Neural cell (in vitro differentiated cells): ENCODE results near the gene ZNF443. TPM values are rescaled to one million over a fixed set of nuclear protein-coding genes. Genes with fewer than 3 reads are reported as not detected.
A peak's percentile ranks its signal among the peaks of the same experiment; 100 is the strongest.

ENCODE experiments used
- H2AFZ ChIP-seq: fragments of 200-600, 300-800 bp; sonication (generic), shearing (Covaris generic); 2 replicates; pipeline ENCODE4 v1.6.0; 2014; ENCODE audit warnings: low read depth, mild to moderate bottlenecking, antibody characterized with exemption, low read length, moderate library complexity
- H3F3A ChIP-seq: fragments of 200-600 bp; shearing (Covaris generic); 2 replicates; pipeline ENCODE4 v1.6.1; 2016; ENCODE audit warnings: mild to moderate bottlenecking, moderate library complexity, mixed read lengths, antibody characterized with exemption, low read length; ENCODE audit not compliant: insufficient read depth, poor library complexity, severe bottlenecking
- H3K27ac ChIP-seq: fragments of 200-600, 300-800 bp; sonication (generic), shearing (Covaris generic); 2 replicates; pipeline ENCODE4 v1.5.1; 2014; ENCODE audit warnings: mild to moderate bottlenecking, low read length, moderate library complexity
- H3K27me3 ChIP-seq: fragments of 300-800, 200-600 bp; sonication (generic), shearing (Covaris generic); 2 replicates; pipeline ENCODE4 v1.6.0; 2014; ENCODE audit warnings: mild to moderate bottlenecking, low read depth, low read length, moderate library complexity; ENCODE audit not compliant: insufficient read depth
- H3K36me3 ChIP-seq: fragments of 300-800, 200-600 bp; sonication (generic), shearing (Covaris generic); 2 replicates; pipeline ENCODE4 v1.5.1; 2014; ENCODE audit warnings: mild to moderate bottlenecking, antibody characterized with exemption, low read length, moderate library complexity; ENCODE audit not compliant: insufficient read depth
- H3K4me2 ChIP-seq: fragments of 300-800, 200-600 bp; sonication (generic), shearing (Covaris generic); 2 replicates; pipeline ENCODE4 v1.6.0; 2014; ENCODE audit warnings: mild to moderate bottlenecking, low read length
- H3K4me3 ChIP-seq: fragments of 300-800, 200-600 bp; sonication (generic), shearing (Covaris generic); 2 replicates; pipeline ENCODE4 v1.5.1; 2014; ENCODE audit warnings: mild to moderate bottlenecking, low read length, moderate library complexity
- H3K79me2 ChIP-seq: fragments of 200-600 bp; shearing (Covaris generic); replicated peaks from 2 replicates; pipeline ENCODE4 v1.6.0; 2014; ENCODE audit warnings: mild to moderate bottlenecking, low read length, moderate library complexity; ENCODE audit not compliant: insufficient read depth
- H3K9ac ChIP-seq: fragments of 300-800, 200-600 bp; sonication (generic), shearing (Covaris generic); 2 replicates; pipeline ENCODE4 v1.6.1; 2016; ENCODE audit warnings: mild to moderate bottlenecking, low read length, mixed read lengths
- H3K9me2 ChIP-seq: fragments of 200-600 bp; shearing (Covaris generic); 2 replicates; pipeline ENCODE4 v1.6.1; 2016; ENCODE audit warnings: mild to moderate bottlenecking, low read length, mixed read lengths; ENCODE audit not compliant: insufficient read depth
- H3K9me3 ChIP-seq: fragments of 200-600, 300-800 bp; sonication (generic), shearing (Covaris generic); 2 replicates; pipeline ENCODE4 v1.6.1; 2016; ENCODE audit warnings: mild to moderate bottlenecking, mixed run types, low read length, moderate library complexity, mixed read lengths
- H4K20me1 ChIP-seq: fragments of 200-600 bp; shearing (Covaris generic); 2 replicates; pipeline ENCODE4 v1.6.1; 2016; ENCODE audit warnings: mild to moderate bottlenecking, mixed run types; ENCODE audit not compliant: insufficient read depth
- CTCF ChIP-seq: fragments of 450-650 bp; IDR thresholded peaks from 2 replicates; pipeline ENCODE4 v1.5.1; 2014; ENCODE audit warnings: antibody characterized with exemption, mild to moderate bottlenecking, moderate library complexity; ENCODE audit not compliant: poor library complexity, severe bottlenecking
- EP300 ChIP-seq: fragments of 450-650 bp; conservative IDR thresholded peaks from 2 replicates; pipeline ENCODE4 v1.6.1; 2014; ENCODE audit warnings: antibody characterized with exemption, mild to moderate bottlenecking, moderate library complexity; ENCODE audit not compliant: poor library complexity, severe bottlenecking
- EZH2 ChIP-seq: fragments of 200-600, 300-800 bp; shearing (Covaris generic), sonication (generic); IDR thresholded peaks from 2 replicates; pipeline ENCODE4 v1.6.1; 2014; ENCODE audit warnings: antibody characterized with exemption, low read length, borderline replicate concordance, mild to moderate bottlenecking; ENCODE audit not compliant: insufficient read depth, poor library complexity, severe bottlenecking
- MXI1 ChIP-seq: fragments of 450-650 bp; conservative IDR thresholded peaks from 2 replicates; pipeline ENCODE4 v1.6.1; 2014; ENCODE audit warnings: antibody characterized with exemption, mild to moderate bottlenecking; ENCODE audit not compliant: poor library complexity, severe bottlenecking
- POLR2AphosphoS5 ChIP-seq: IDR thresholded peaks from 2 replicates; pipeline ENCODE4 v1.6.1; 2012
- RAD21 ChIP-seq: fragments of 450-650 bp; conservative IDR thresholded peaks from 2 replicates; pipeline ENCODE4 v1.6.1; 2014; ENCODE audit warnings: antibody characterized with exemption, mild to moderate bottlenecking, moderate library complexity
- SMC3 ChIP-seq: fragments of 450-650 bp; conservative IDR thresholded peaks from 2 replicates; pipeline ENCODE4 v1.6.1; 2014; ENCODE audit warnings: antibody characterized with exemption, mild to moderate bottlenecking, moderate library complexity; ENCODE audit not compliant: poor library complexity
- TAF1 ChIP-seq: IDR thresholded peaks from 2 replicates; pipeline ENCODE4 v1.6.1; 2012; ENCODE audit warnings: low read depth
- polyA plus RNA-seq: library from polyadenylated mRNA; depleted of rRNA; stranded (reverse); fragments of >200 nt; gene quantifications from 2 replicates; pipeline ENCODE4 v1.2.3, GENCODE V29; 2014
- TF ChIP-seq, protein P1 (sequence below): IDR thresholded peaks from 2 replicates; pipeline ENCODE4 v1.6.1; 2012; ENCODE audit warnings: borderline replicate concordance

ZNF443 gene
- polyA plus RNA-seq, 1 donor from 2014 or later, result 11.5 TPM

DNA sequence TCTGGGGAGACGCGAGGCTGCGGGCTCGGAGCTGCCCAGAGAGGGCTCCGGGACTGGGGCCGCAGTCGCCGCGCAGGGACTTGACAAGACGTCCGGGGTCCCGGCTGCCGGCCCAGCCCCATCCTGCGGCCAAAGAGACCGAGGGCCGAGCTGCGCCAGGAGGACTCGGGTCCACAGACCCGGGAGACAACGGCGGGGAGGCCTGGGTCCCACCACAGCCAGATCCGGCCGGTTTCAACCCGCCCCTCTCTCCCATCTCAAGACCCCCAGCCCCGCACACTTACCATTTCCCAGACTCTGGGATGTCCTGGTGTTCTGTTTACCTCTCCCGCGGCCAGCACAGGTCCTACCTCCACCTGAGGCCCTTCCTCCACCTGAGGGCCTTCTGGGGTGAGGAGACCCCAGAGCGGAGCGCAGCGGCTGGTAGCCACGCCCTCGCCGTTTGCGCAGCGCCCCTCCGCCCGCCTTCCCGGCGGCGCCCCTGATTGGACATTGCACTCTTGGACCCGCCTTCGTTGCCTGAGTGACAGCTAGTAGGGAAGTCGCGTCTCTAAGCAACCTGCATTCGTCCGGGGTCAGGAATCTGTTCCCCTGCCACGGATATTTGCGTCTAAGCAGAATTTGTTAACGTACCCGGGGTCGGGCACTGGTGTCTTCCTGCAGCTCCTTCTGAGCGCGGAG lies 43.7 kb upstream of the ZNF443 start, which contains the start of gene ZNF709:
ZNF709 (minus strand) TSS at position 446 of the 681 bp plus-strand sequence; CDS start at position 287, 159 bp downstream.
- TF ChIP-seq, protein P1, sequence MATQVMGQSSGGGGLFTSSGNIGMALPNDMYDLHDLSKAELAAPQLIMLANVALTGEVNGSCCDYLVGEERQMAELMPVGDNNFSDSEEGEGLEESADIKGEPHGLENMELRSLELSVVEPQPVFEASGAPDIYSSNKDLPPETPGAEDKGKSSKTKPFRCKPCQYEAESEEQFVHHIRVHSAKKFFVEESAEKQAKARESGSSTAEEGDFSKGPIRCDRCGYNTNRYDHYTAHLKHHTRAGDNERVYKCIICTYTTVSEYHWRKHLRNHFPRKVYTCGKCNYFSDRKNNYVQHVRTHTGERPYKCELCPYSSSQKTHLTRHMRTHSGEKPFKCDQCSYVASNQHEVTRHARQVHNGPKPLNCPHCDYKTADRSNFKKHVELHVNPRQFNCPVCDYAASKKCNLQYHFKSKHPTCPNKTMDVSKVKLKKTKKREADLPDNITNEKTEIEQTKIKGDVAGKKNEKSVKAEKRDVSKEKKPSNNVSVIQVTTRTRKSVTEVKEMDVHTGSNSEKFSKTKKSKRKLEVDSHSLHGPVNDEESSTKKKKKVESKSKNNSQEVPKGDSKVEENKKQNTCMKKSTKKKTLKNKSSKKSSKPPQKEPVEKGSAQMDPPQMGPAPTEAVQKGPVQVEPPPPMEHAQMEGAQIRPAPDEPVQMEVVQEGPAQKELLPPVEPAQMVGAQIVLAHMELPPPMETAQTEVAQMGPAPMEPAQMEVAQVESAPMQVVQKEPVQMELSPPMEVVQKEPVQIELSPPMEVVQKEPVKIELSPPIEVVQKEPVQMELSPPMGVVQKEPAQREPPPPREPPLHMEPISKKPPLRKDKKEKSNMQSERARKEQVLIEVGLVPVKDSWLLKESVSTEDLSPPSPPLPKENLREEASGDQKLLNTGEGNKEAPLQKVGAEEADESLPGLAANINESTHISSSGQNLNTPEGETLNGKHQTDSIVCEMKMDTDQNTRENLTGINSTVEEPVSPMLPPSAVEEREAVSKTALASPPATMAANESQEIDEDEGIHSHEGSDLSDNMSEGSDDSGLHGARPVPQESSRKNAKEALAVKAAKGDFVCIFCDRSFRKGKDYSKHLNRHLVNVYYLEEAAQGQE, result peak; percentile 31
- peak; percentile 16 for TF ChIP-seq CTCF
- TF ChIP-seq RAD21, result peak; percentile 29
- peak; percentile 55 for TF ChIP-seq SMC3
- no peak for TF ChIP-seq EP300
- no peak for TF ChIP-seq EZH2
- TF ChIP-seq MXI1, result peak; percentile 71
- TF ChIP-seq POLR2AphosphoS5, result peak; percentile 98
- TF ChIP-seq TAF1, result peak; percentile 92
- Histone ChIP-seq H3K9me2 (no peaks in the 10 kb centered on the region), H3K27me3 (no peaks in the 10 kb centered on the region), H3K4me3 (peak within 1 kb of the TSS; percentile 93), H3K36me3 (no peaks in the 10 kb centered on the region), H3F3A (no peaks in the 10 kb centered on the region), H3K9me3 (no peaks in the 10 kb centered on the region), H3K27ac (peak within 1 kb of the TSS; percentile 89), H4K20me1 (no peaks in the 10 kb centered on the region), H3K9ac (peak within 1 kb of the TSS; percentile 97), H2AFZ (peak within 1 kb of the TSS; percentile 74), H3K4me2 (peak within 1 kb of the TSS; percentile 71), H3K79me2 (peaks cover 46% of the 10 kb centered on the region)

DNA sequence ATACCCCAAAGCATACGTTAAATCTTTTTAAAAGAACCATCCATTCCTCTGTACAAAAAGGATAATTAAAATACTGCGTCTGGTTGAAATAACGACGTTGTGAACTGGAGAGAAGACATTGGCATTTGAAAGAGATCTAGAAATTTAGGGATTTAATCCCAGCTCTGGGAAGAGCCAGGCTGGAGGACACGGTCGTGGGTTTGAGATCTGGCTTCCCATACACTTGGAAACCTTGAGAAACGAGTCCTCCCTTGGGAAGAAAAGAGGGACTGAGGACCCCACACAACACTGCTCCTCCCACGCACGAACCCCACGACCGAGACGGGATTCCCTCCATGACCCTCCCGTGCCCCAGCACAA lies 43.2 kb upstream of the ZNF443 start:
- Histone ChIP-seq H3K79me2 (peaks cover 51% of the 10 kb centered on the region), H3K9me3 (no peaks in the 10 kb centered on the region), H2AFZ (peak overlapping the region; percentile 74), H3K9me2 (no peaks in the 10 kb centered on the region), H3K9ac (peak overlapping the region; percentile 97), H3K27ac (peak overlapping the region; percentile 89), H3K36me3 (no peaks in the 10 kb centered on the region), H3K4me3 (peak overlapping the region; percentile 93), H3F3A (no peaks in the 10 kb centered on the region), H3K27me3 (no peaks in the 10 kb centered on the region), H4K20me1 (no peaks in the 10 kb centered on the region), H3K4me2 (peak overlapping the region; percentile 34)
- TF ChIP-seq POLR2AphosphoS5 (no peak), SMC3 (no peak), EP300 (no peak), CTCF (no peak), RAD21 (no peak), MXI1 (no peak), TAF1 (no peak), EZH2 (no peak)
- TF ChIP-seq, protein P1, result no peak
